WTC11 (cell line): Measurements from ENCODE around the gene TNNT2. TPM values are rescaled to one million over a fixed set of nuclear protein-coding genes. Genes with fewer than 3 reads are reported as not detected.

ENCODE experiments used
- ATAC-seq: fragments of 200-7000 bp; cut with Tn5 transposase; 2 replicates; pipeline ENCODE4 v1.10.0; 2021; ENCODE audit warnings: mild to moderate bottlenecking, moderate library complexity
- CTCF ChIA-PET: fragments of 300-600 bp; sonication (Branson Sonifier 250); formaldehyde crosslinking; loops from one replicate; lab custom pipeline; 2021; ENCODE audit warnings: antibody characterized with exemption; lab: Charles Lee
- POLR2A ChIA-PET: fragments of 350-600 bp; sonication (Branson Sonifier 250); formaldehyde crosslinking; loops from one replicate; lab custom pipeline; 2021; ENCODE audit warnings: antibody characterized with exemption; lab: Charles Lee
- DNase-seq: peaks from one replicate; pipeline ENCODE4 v3.0.0; 2021; ENCODE audit warnings: low spot score
- H3K27ac Mint-ChIP-seq: 2 replicates; pipeline ENCODE4 v1.8.0; 2021; ENCODE audit warnings: mixed read lengths
- H3K27me3 Mint-ChIP-seq: 2 replicates; pipeline ENCODE4 v1.8.0; 2021; ENCODE audit warnings: low read depth, mild to moderate bottlenecking, moderate library complexity, mixed read lengths
- H3K36me3 Mint-ChIP-seq: 2 replicates; pipeline ENCODE4 v1.8.0; 2021; ENCODE audit warnings: mixed read lengths
- H3K4me1 Mint-ChIP-seq: 2 replicates; pipeline ENCODE4 v1.8.0; 2022; ENCODE audit warnings: mixed read lengths
- H3K4me3 Mint-ChIP-seq: 2 replicates; pipeline ENCODE4 v1.8.0; 2021; ENCODE audit warnings: mild to moderate bottlenecking, moderate library complexity, mixed read lengths
- H3K9me3 Mint-ChIP-seq: 2 replicates; pipeline ENCODE4 v1.8.0; 2021; ENCODE audit warnings: mixed read lengths
- ATF6 ChIP-seq: sonication (generic); formaldehyde crosslinking; IDR thresholded peaks from 2 replicates; pipeline ENCODE4 v1.8.1; 2023; ENCODE audit warnings: mild to moderate bottlenecking, missing genetic modification reagents
- CREM ChIP-seq: sonication (generic); formaldehyde crosslinking; IDR thresholded peaks from 2 replicates; pipeline ENCODE4 v1.8.1; 2022; ENCODE audit warnings: mild to moderate bottlenecking, missing genetic modification reagents, moderate library complexity
- ETV6 ChIP-seq: sonication (generic); formaldehyde crosslinking; IDR thresholded peaks from 2 replicates; pipeline ENCODE4 v1.8.1; 2022; ENCODE audit warnings: mild to moderate bottlenecking, missing genetic modification reagents
- IRF2 ChIP-seq: sonication (generic); formaldehyde crosslinking; IDR thresholded peaks from 2 replicates; pipeline ENCODE4 v1.8.0; 2022; ENCODE audit warnings: low read depth, missing genetic modification reagents, borderline replicate concordance
- KAT7 ChIP-seq: sonication (generic); formaldehyde crosslinking; IDR thresholded peaks from 2 replicates; pipeline ENCODE4 v1.8.1; 2023; ENCODE audit warnings: missing genetic modification reagents, mild to moderate bottlenecking, borderline replicate concordance
- MXD4 ChIP-seq: fragments of 250-450 bp; sonication (Bioruptor Pico); IDR thresholded peaks from 2 replicates; pipeline ENCODE4 v1.8.0; 2021; ENCODE audit warnings: mild to moderate bottlenecking, moderate library complexity, borderline replicate concordance
- NR3C1 ChIP-seq: sonication (generic); formaldehyde crosslinking; conservative IDR thresholded peaks from 2 replicates; pipeline ENCODE4 v1.8.1; 2023; ENCODE audit warnings: low read depth, mild to moderate bottlenecking, missing genetic modification reagents
- PRDM15 ChIP-seq: sonication (generic); formaldehyde crosslinking; IDR thresholded peaks from 2 replicates; pipeline ENCODE4 v1.8.0; 2022; ENCODE audit warnings: missing genetic modification reagents
- SP1 ChIP-seq: sonication (generic); formaldehyde crosslinking; conservative IDR thresholded peaks from 2 replicates; pipeline ENCODE4 v1.8.1; 2022; ENCODE audit warnings: missing genetic modification reagents
- TEAD1 ChIP-seq: sonication (generic); formaldehyde crosslinking; IDR thresholded peaks from 2 replicates; pipeline ENCODE4 v1.8.0; 2022; ENCODE audit warnings: mild to moderate bottlenecking, missing genetic modification reagents
- TP53 ChIP-seq: sonication (generic); formaldehyde crosslinking; IDR thresholded peaks from 2 replicates; pipeline ENCODE4 v1.8.1; 2023; ENCODE audit warnings: mild to moderate bottlenecking, missing genetic modification reagents
- ZBTB21 ChIP-seq: sonication (generic); formaldehyde crosslinking; IDR thresholded peaks from 2 replicates; pipeline ENCODE4 v1.8.1; 2023; ENCODE audit warnings: mild to moderate bottlenecking, missing genetic modification reagents, borderline replicate concordance
- ZNF138 ChIP-seq: sonication (generic); formaldehyde crosslinking; conservative IDR thresholded peaks from 2 replicates; pipeline ENCODE4 v1.8.1; 2022; ENCODE audit warnings: mild to moderate bottlenecking, moderate library complexity, missing genetic modification reagents
- ZNF263 ChIP-seq: sonication (generic); formaldehyde crosslinking; IDR thresholded peaks from 2 replicates; pipeline ENCODE4 v1.8.1; 2022; ENCODE audit warnings: low read depth, mild to moderate bottlenecking, moderate library complexity, missing genetic modification reagents
- ZNF317 ChIP-seq: sonication (generic); formaldehyde crosslinking; IDR thresholded peaks from 2 replicates; pipeline ENCODE4 v1.8.1; 2023; ENCODE audit warnings: low read depth, mild to moderate bottlenecking, moderate library complexity, missing genetic modification reagents, borderline replicate concordance
- ZNF671 ChIP-seq: fragments of 250-450 bp; sonication (Bioruptor Pico); IDR thresholded peaks from 2 replicates; pipeline ENCODE4 v1.8.0; 2021; ENCODE audit warnings: mild to moderate bottlenecking
- total RNA-seq: library from RNA; stranded (reverse); gene quantifications from 3 replicates; pipeline ENCODE4 v1.2.3, GENCODE V29; 2021
- TF ChIP-seq, protein P1 (sequence below): sonication (generic); formaldehyde crosslinking; IDR thresholded peaks from 2 replicates; pipeline ENCODE4 v1.8.1; 2023; ENCODE audit warnings: mild to moderate bottlenecking, missing genetic modification reagents
- TF ChIP-seq, protein P2 (sequence below): sonication (generic); formaldehyde crosslinking; IDR thresholded peaks from 2 replicates; pipeline ENCODE4 v1.8.0; 2023; ENCODE audit warnings: missing genetic modification reagents
- TF ChIP-seq, protein P3 (sequence below): sonication (generic); formaldehyde crosslinking; IDR thresholded peaks from 2 replicates; pipeline ENCODE4 v1.8.1; 2022; ENCODE audit warnings: mild to moderate bottlenecking, missing genetic modification reagents, moderate library complexity, borderline replicate concordance

The TNNT2 gene
- total RNA-seq, 1 experiment from 2014 or later = 6.1 TPM

GRCh38 chr1:201334325-201335173, 42.9 kb downstream of the TNNT2 start (continued):
- TF ChIP-seq, protein P1, sequence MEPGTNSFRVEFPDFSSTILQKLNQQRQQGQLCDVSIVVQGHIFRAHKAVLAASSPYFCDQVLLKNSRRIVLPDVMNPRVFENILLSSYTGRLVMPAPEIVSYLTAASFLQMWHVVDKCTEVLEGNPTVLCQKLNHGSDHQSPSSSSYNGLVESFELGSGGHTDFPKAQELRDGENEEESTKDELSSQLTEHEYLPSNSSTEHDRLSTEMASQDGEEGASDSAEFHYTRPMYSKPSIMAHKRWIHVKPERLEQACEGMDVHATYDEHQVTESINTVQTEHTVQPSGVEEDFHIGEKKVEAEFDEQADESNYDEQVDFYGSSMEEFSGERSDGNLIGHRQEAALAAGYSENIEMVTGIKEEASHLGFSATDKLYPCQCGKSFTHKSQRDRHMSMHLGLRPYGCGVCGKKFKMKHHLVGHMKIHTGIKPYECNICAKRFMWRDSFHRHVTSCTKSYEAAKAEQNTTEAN = no peak
- TF ChIP-seq IRF2 = no peak
- TF ChIP-seq CREM (CRISPR knock-in tag) = no peak
- no peak for TF ChIP-seq ZNF671 (CRISPR knock-in tag)
- TF ChIP-seq, all 79 proteins: peak for 0

GRCh38 chr1:201332616-201333335, 44.7 kb downstream of the TNNT2 start:
- POLR2A ChIA-PET = interaction anchor here (0.9 kb wide), 1 partner anchor 14 kb away, joined by 4 read pairs; no protein-coding TSS in a partner anchor
- no peak for ATAC-seq
- no peak for DNase-seq
- no peak overlapping the region for H3K27ac Mint-ChIP-seq
- TF ChIP-seq MXD4 (CRISPR knock-in tag) = no peak
- TF ChIP-seq ATF6 (CRISPR knock-in tag) = no peak
- H3K4me3 Mint-ChIP-seq = no peak overlapping the region
- no peaks in the 10 kb centered on the region for H3K36me3 Mint-ChIP-seq
- H3K4me1 Mint-ChIP-seq = no peaks in the 10 kb centered on the region
- CTCF ChIA-PET = no interaction called here
- no peaks in the 10 kb centered on the region for H3K9me3 Mint-ChIP-seq
- no peaks in the 10 kb centered on the region for H3K27me3 Mint-ChIP-seq

DNA sequence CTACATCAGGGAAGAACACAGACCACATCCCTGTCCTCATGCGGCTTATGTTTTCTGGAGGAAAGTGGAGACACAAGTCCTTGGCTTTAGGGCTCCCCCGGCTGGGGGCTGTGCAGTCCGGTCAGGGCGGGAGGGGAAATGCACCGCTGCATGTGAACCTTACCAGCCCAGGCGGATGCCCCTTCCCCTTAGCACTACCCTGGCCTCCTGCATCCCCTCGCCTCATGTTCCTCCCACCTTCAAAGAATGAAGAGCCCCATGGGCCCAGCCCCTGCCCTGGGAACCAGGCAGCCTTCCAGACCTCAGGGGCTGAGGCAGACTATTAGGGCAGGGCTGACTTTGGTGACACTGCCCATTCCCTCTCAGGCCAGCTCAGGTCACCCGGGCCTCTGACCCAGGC, 45.5 kb downstream of the TNNT2 start:
- H3K9me3 Mint-ChIP-seq = no peaks in the 10 kb centered on the region
- H3K4me1 Mint-ChIP-seq = no peaks in the 10 kb centered on the region
- TF ChIP-seq ETV6 (CRISPR knock-in tag) = no peak
- TF ChIP-seq TEAD1 = no peak
- TF ChIP-seq SP1 (CRISPR knock-in tag) = no peak
- TF ChIP-seq PRDM15 (CRISPR knock-in tag) = no peak
- TF ChIP-seq NR3C1 (CRISPR knock-in tag) = no peak
- TF ChIP-seq ZNF263 (CRISPR knock-in tag) = no peak
- no peak for TF ChIP-seq ZNF317
- TF ChIP-seq, protein P2, sequence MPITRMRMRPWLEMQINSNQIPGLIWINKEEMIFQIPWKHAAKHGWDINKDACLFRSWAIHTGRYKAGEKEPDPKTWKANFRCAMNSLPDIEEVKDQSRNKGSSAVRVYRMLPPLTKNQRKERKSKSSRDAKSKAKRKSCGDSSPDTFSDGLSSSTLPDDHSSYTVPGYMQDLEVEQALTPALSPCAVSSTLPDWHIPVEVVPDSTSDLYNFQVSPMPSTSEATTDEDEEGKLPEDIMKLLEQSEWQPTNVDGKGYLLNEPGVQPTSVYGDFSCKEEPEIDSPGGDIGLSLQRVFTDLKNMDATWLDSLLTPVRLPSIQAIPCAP (CRISPR knock-in tag) = no peak
- TF ChIP-seq, protein P3, sequence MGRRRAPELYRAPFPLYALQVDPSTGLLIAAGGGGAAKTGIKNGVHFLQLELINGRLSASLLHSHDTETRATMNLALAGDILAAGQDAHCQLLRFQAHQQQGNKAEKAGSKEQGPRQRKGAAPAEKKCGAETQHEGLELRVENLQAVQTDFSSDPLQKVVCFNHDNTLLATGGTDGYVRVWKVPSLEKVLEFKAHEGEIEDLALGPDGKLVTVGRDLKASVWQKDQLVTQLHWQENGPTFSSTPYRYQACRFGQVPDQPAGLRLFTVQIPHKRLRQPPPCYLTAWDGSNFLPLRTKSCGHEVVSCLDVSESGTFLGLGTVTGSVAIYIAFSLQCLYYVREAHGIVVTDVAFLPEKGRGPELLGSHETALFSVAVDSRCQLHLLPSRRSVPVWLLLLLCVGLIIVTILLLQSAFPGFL (CRISPR knock-in tag) = no peak
- no peak for TF ChIP-seq ZNF138 (CRISPR knock-in tag)
- no peak for TF ChIP-seq ZBTB21 (CRISPR knock-in tag)
- no peak for TF ChIP-seq TP53 (CRISPR knock-in tag)
- TF ChIP-seq KAT7 (CRISPR knock-in tag) = no peak
- no peak for TF ChIP-seq MXD4 (CRISPR knock-in tag)
- H3K27me3 Mint-ChIP-seq = no peaks in the 10 kb centered on the region
- no peak overlapping the region for H3K27ac Mint-ChIP-seq
- CTCF ChIA-PET = interaction anchor here (2.6 kb wide), 1 partner anchor 29 kb away, joined by 8 read pairs; no protein-coding TSS in a partner anchor
- no peaks in the 10 kb centered on the region for H3K36me3 Mint-ChIP-seq
- no peak for DNase-seq
- no peak for ATAC-seq
- H3K4me3 Mint-ChIP-seq = no peak overlapping the region
- POLR2A ChIA-PET = no interaction called here
